CD4-positive, alpha-beta memory T cell (primary cell): ENCODE measurements around the gene CCDC149. TPM values are rescaled to one million over a fixed set of nuclear protein-coding genes. Genes with fewer than 3 reads are reported as not detected.
A peak's percentile ranks its signal among the peaks of the same experiment; 100 is the strongest.

Experiments used
- CTCF ChIA-PET: fragments of 350-600 bp; sonication (Branson Sonifier 250); formaldehyde crosslinking; loops from one replicate; lab custom pipeline; 2021; ENCODE audit warnings: inconsistent platforms; ENCODE audit not compliant: partially characterized antibody; lab: Charles Lee
- POLR2A ChIA-PET: fragments of 350-600 bp; sonication (Branson Sonifier 250); formaldehyde crosslinking; loops from one replicate; lab custom pipeline; 2021; ENCODE audit not compliant: partially characterized antibody; lab: Charles Lee
- DNase-seq, 5 donors: peaks; one replicate each; pipeline versions ENCODE4 v3.0.0 to v3.0.0-alpha.2; 2020 to 2022; ENCODE audit warnings: mixed read lengths in 1 of 5
- H3K27ac ChIP-seq: one replicate; pipeline ENCODE4 v1.7.0; 2013; ENCODE audit warnings: low read depth, low read length
- H3K27me3 ChIP-seq: 2 replicates; pipeline ENCODE4 v1.7.0; 2013; ENCODE audit warnings: mild to moderate bottlenecking, low read length, moderate library complexity; ENCODE audit not compliant: insufficient read depth
- H3K36me3 ChIP-seq: 2 replicates; pipeline ENCODE4 v1.7.0; 2013; ENCODE audit warnings: mild to moderate bottlenecking, low read length, moderate library complexity; ENCODE audit not compliant: insufficient read depth
- H3K4me1 ChIP-seq: 2 replicates; pipeline ENCODE4 v1.7.0; 2013; ENCODE audit warnings: mild to moderate bottlenecking, low read length, moderate library complexity; ENCODE audit not compliant: insufficient read depth
- H3K4me3 ChIP-seq, 2 donors: one replicate each; pipeline ENCODE4 v1.7.0; 2013; ENCODE audit warnings: low read length in 2 of 2, mild to moderate bottlenecking in 1 of 2
- H3K9me3 ChIP-seq, 2 donors: one replicate each; pipeline ENCODE4 v1.7.0; 2013; ENCODE audit warnings: low read length in 2 of 2, control low read depth in 1 of 2; ENCODE audit not compliant: control insufficient read depth in 1 of 2
- H3K27ac Mint-ChIP-seq, 7 donors: one replicate each; pipeline ENCODE4 v1.8.0; 2020 to 2021; ENCODE audit warnings: mixed read lengths in 7 of 7, mild to moderate bottlenecking in 6 of 7, inconsistent platforms in 3 of 7, moderate library complexity in 3 of 7
- H3K27me3 Mint-ChIP-seq, 2 donors: one replicate each; pipeline ENCODE4 v1.8.0; 2020 to 2021; ENCODE audit warnings: mixed read lengths in 2 of 2
- H3K36me3 Mint-ChIP-seq, 2 donors: one replicate each; pipeline ENCODE4 v1.8.0; 2020 to 2021; ENCODE audit warnings: mixed read lengths in 2 of 2, inconsistent platforms in 1 of 2, mild to moderate bottlenecking in 1 of 2
- H3K4me1 Mint-ChIP-seq, 4 donors: one replicate each; pipeline ENCODE4 v1.8.0; 2020 to 2021; ENCODE audit warnings: mixed read lengths in 4 of 4, mild to moderate bottlenecking in 1 of 4
- H3K4me3 Mint-ChIP-seq, 8 donors: one replicate each; pipeline ENCODE4 v1.8.0; 2020 to 2021; ENCODE audit warnings: mixed read lengths in 8 of 8, mild to moderate bottlenecking in 7 of 8, moderate library complexity in 6 of 8, inconsistent platforms in 3 of 8
- H3K9me3 Mint-ChIP-seq, 8 donors: one replicate each; pipeline ENCODE4 v1.8.0; 2020 to 2021; ENCODE audit warnings: mixed read lengths in 8 of 8, mild to moderate bottlenecking in 5 of 8, inconsistent platforms in 3 of 8, moderate library complexity in 1 of 8
- intact Hi-C: fragments of 100-400 bp; cut with micrococcal nuclease; formaldehyde crosslinking; loops from one replicate; pipeline ENCODE4 v1.15.1; 2023
- polyA plus RNA-seq, 2 donors: library from polyadenylated mRNA; unstranded; fragments of 300-500 nt; fragmentation: Illumina TruSeq; gene quantifications; one replicate each; pipeline ENCODE4 v1.2.3, GENCODE V29; 2021
- total RNA-seq, 2 experiments: library from RNA; stranded (reverse); gene quantifications; one replicate each; pipeline ENCODE4 v1.2.3, GENCODE V29; 2021

The CCDC149 gene
- total and polyA plus RNA-seq, 4 experiments from 2014 or later, result 0.11 to 0.44 (median 0.14) TPM; not detected in 1

GRCh38 chr4:24927049-24927448, 14.2 kb upstream of the CCDC149 start:
- intact Hi-C loops, result no loop called here
- Histone ChIP-seq H3K27ac (no peak overlapping the region), H3K27me3 (no peaks in the 10 kb centered on the region), H3K9me3 (no peaks in the 10 kb centered on the region), H3K36me3 (no peaks in the 10 kb centered on the region), H3K4me3 (no peak overlapping the region), H3K4me1 (no peaks in the 10 kb centered on the region)
- Mint-ChIP-seq H3K4me1 (no peaks in the 10 kb centered on the region), H3K9me3 (peaks cover 0 to 4% (median 0%) of the 10 kb centered on the region in 8 donors), H3K27me3 (peaks cover 2 to 3% of the 10 kb centered on the region in 2 donors), H3K27ac (no peak overlapping the region), H3K36me3 (no peaks in the 10 kb centered on the region), H3K4me3 (no peak overlapping the region)
- ChIA-PET CTCF (no interaction called here), POLR2A (no interaction called here)
- DNase-seq, result no peak

GRCh38 chr4:24924309-24924781, 11.5 kb upstream of the CCDC149 start:
- peaks cover 2 to 9% (median 7%) of the 10 kb centered on the region in 8 donors for H3K9me3 Mint-ChIP-seq

GRCh38 chr4:24923550-24923949, 10.7 kb upstream of the CCDC149 start:
- CTCF ChIA-PET, result no interaction called here
- no peaks in the 10 kb centered on the region for H3K36me3 ChIP-seq
- H3K4me3 Mint-ChIP-seq, result no peak overlapping the region
- H3K9me3 Mint-ChIP-seq, result peaks cover 2 to 11% (median 9%) of the 10 kb centered on the region in 8 donors
- no peak overlapping the region for H3K4me3 ChIP-seq
- H3K27ac Mint-ChIP-seq, result peak overlapping the region in 1 of 7 donors; percentile 43
- no peak overlapping the region for H3K27ac ChIP-seq
- H3K9me3 ChIP-seq, result no peaks in the 10 kb centered on the region
- no peak for DNase-seq
- POLR2A ChIA-PET, result no interaction called here
- H3K27me3 Mint-ChIP-seq, result peaks cover 0 to 4% of the 10 kb centered on the region in 2 donors
- no peaks in the 10 kb centered on the region for H3K27me3 ChIP-seq
- no peaks in the 10 kb centered on the region for H3K36me3 Mint-ChIP-seq
- no peaks in the 10 kb centered on the region for H3K4me1 ChIP-seq
- no peaks in the 10 kb centered on the region for H3K4me1 Mint-ChIP-seq
- intact Hi-C loops, result no loop called here

More at GRCh38 chr4:24924309-24924781, 11.5 kb upstream of the CCDC149 start:
- ChIA-PET POLR2A (no interaction called here), CTCF (interaction anchor here (1.2 kb wide), 1 partner anchor 56 kb away, joined by 3 read pairs; no protein-coding TSS in a partner anchor)
- Histone ChIP-seq H3K27me3 (no peaks in the 10 kb centered on the region), H3K27ac (no peak overlapping the region), H3K36me3 (no peaks in the 10 kb centered on the region), H3K9me3 (no peaks in the 10 kb centered on the region), H3K4me1 (no peaks in the 10 kb centered on the region), H3K4me3 (no peak overlapping the region)
- Mint-ChIP-seq H3K4me3 (no peak overlapping the region), H3K27me3 (peaks cover 2 to 3% of the 10 kb centered on the region in 2 donors), H3K27ac (no peak overlapping the region), H3K4me1 (no peaks in the 10 kb centered on the region), H3K36me3 (no peaks in the 10 kb centered on the region)
- intact Hi-C loops, result no loop called here
- DNase-seq, result no peak

- CTCF ChIA-PET, result no interaction called here
- Mint-ChIP-seq H3K36me3 (no peaks in the 10 kb centered on the region), H3K27ac (no peak overlapping the region), H3K4me1 (no peaks in the 10 kb centered on the region), H3K4me3 (no peak overlapping the region), H3K9me3 (peaks cover 2 to 13% (median 9%) of the 10 kb centered on the region in 8 donors), H3K27me3 (peaks cover 3 to 4% of the 10 kb centered on the region in 2 donors)
- intact Hi-C loops, result no loop called here
- H3K4me1 ChIP-seq, result no peaks in the 10 kb centered on the region
- DNase-seq, result no peak
- no peaks in the 10 kb centered on the region for H3K27me3 ChIP-seq
- H3K36me3 ChIP-seq, result no peaks in the 10 kb centered on the region
- no peaks in the 10 kb centered on the region for H3K9me3 ChIP-seq
- H3K27ac ChIP-seq, result no peak overlapping the region
- POLR2A ChIA-PET, result no interaction called here
- no peak overlapping the region for H3K4me3 ChIP-seq
Measured at GRCh38 chr4:24923002-24923401, 10.2 kb upstream of the CCDC149 start.

- no peaks in the 10 kb centered on the region for H3K36me3 ChIP-seq
- no peaks in the 10 kb centered on the region for H3K4me1 ChIP-seq
- Mint-ChIP-seq H3K27me3 (peaks cover 4 to 5% of the 10 kb centered on the region in 2 donors), H3K36me3 (no peaks in the 10 kb centered on the region), H3K9me3 (peaks cover 2 to 15% (median 9%) of the 10 kb centered on the region in 8 donors), H3K27ac (no peak overlapping the region), H3K4me3 (no peak overlapping the region), H3K4me1 (no peaks in the 10 kb centered on the region)
- H3K27me3 ChIP-seq, result no peaks in the 10 kb centered on the region
- no peak for DNase-seq
- intact Hi-C loops, result no loop called here
- CTCF ChIA-PET, result no interaction called here
- H3K27ac ChIP-seq, result no peak overlapping the region
- H3K4me3 ChIP-seq, result no peak overlapping the region
- POLR2A ChIA-PET, result no interaction called here
- no peaks in the 10 kb centered on the region for H3K9me3 ChIP-seq
Measured at GRCh38 chr4:24922416-24922815, 9.6 kb upstream of the CCDC149 start.

- POLR2A ChIA-PET, result no interaction called here
- Histone ChIP-seq H3K27ac (no peak overlapping the region), H3K4me1 (no peaks in the 10 kb centered on the region), H3K4me3 (no peak overlapping the region), H3K27me3 (no peaks in the 10 kb centered on the region), H3K36me3 (no peaks in the 10 kb centered on the region), H3K9me3 (no peaks in the 10 kb centered on the region)
- H3K4me1 Mint-ChIP-seq, result no peaks in the 10 kb centered on the region
- no peak for DNase-seq
- CTCF ChIA-PET, result no interaction called here
- no peak overlapping the region for H3K27ac Mint-ChIP-seq
- H3K36me3 Mint-ChIP-seq, result no peaks in the 10 kb centered on the region
- H3K4me3 Mint-ChIP-seq, result no peak overlapping the region
- intact Hi-C loops, result no loop called here
- peaks cover 6 to 8% of the 10 kb centered on the region in 2 donors for H3K27me3 Mint-ChIP-seq
- H3K9me3 Mint-ChIP-seq, result peaks cover 2 to 15% (median 10%) of the 10 kb centered on the region in 8 donors
Measured at GRCh38 chr4:24921491-24921890, 8.6 kb upstream of the CCDC149 start.

- intact Hi-C loops, result no loop called here
- Mint-ChIP-seq H3K36me3 (no peaks in the 10 kb centered on the region), H3K27me3 (peaks cover 11% of the 10 kb centered on the region in 2 donors), H3K4me1 (no peaks in the 10 kb centered on the region), H3K9me3 (peaks cover 2 to 15% (median 10%) of the 10 kb centered on the region in 8 donors), H3K27ac (no peak overlapping the region), H3K4me3 (no peak overlapping the region)
- no peak for DNase-seq
- Histone ChIP-seq H3K36me3 (no peaks in the 10 kb centered on the region), H3K27ac (no peak overlapping the region), H3K27me3 (no peaks in the 10 kb centered on the region), H3K4me1 (no peaks in the 10 kb centered on the region), H3K4me3 (no peak overlapping the region), H3K9me3 (no peaks in the 10 kb centered on the region)
- ChIA-PET POLR2A (no interaction called here), CTCF (no interaction called here)
Measured at GRCh38 chr4:24920008-24920407, 7.2 kb upstream of the CCDC149 start.
